GM23248 (cell line): ENCODE results near the gene PTHLH.

ENCODE experiments used
- EZH2 ChIP-seq: fragments of 200-600 bp; sonication (generic); IDR thresholded peaks from 2 replicates; pipeline ENCODE4 v1.6.1; 2018; ENCODE audit warnings: antibody characterized with exemption, mild to moderate bottlenecking; ENCODE audit not compliant: insufficient read depth, poor library complexity, severe bottlenecking
- EZH2phosphoT487 ChIP-seq: fragments of 200-600 bp; sonication (generic); IDR thresholded peaks from 2 replicates; pipeline ENCODE4 v1.6.1; 2018; ENCODE audit warnings: antibody characterized with exemption, moderate library complexity, mild to moderate bottlenecking, low read depth; ENCODE audit not compliant: insufficient read depth

- TF ChIP-seq EZH2phosphoT487 (no peak), EZH2 (no peak)
These were observed 48.0 kb downstream of the PTHLH start for GRCh38 chr12:27924350-27925135.
